GM21447 (cell line): ENCODE measurements around the gene DMPK.
"Not testable (repeated sequence)": the region's sequence is repeated elsewhere in the genome, so short reads cannot be mapped to it uniquely, and the experiment has no call there.

ENCODE experiments used
- ATAC-seq: cut with Tn5 transposase; IDR thresholded peaks from one replicate; pipeline ENCODE4 v1.9.1; 2021; ENCODE audit not compliant: unreplicated experiment

DMPK gene

GRCh38 chr19:45815481-45816216 lies 33.4 kb upstream of the DMPK start:
- ATAC-seq = no peak

- no peak for ATAC-seq
These were observed 32.7 kb upstream of the DMPK start, which contains the start of gene RSPH6A for GRCh38 chr19:45814851-45815480. Gene RSPH6A, minus strand, starts transcription at chr19:45815308. Its CDS starts 132 bp downstream, at chr19:45815176.

GRCh38 chr19:45814166-45814780 lies 32.0 kb upstream of the DMPK start:
- ATAC-seq = no peak

- ATAC-seq = no peak
These were observed 30.0 kb upstream of the DMPK start for GRCh38 chr19:45812297-45812696.

- no peak for ATAC-seq
These were observed 27.4 kb upstream of the DMPK start for GRCh38 chr19:45809643-45810159.

- no peak for ATAC-seq
These were observed 23.4 kb upstream of the DMPK start for GRCh38 chr19:45805719-45806118.

GRCh38 chr19:45804959-45805230 lies 22.6 kb upstream of the DMPK start:
- no peak for ATAC-seq

- ATAC-seq = no peak
These were observed 22.1 kb upstream of the DMPK start for GRCh38 chr19:45804140-45804958.

- ATAC-seq = no peak
These were observed 19.4 kb upstream of the DMPK start for GRCh38 chr19:45801603-45802175.

- ATAC-seq = no peak
These were observed 17.8 kb upstream of the DMPK start for GRCh38 chr19:45800070-45800553.

- not testable (repeated sequence) for ATAC-seq
These were observed 17.3 kb upstream of the DMPK start for GRCh38 chr19:45799541-45799940.

GRCh38 chr19:45798995-45799517 lies 16.8 kb upstream of the DMPK start:
- no peak for ATAC-seq

- ATAC-seq = no peak
These were observed 12.3 kb upstream of the DMPK start for GRCh38 chr19:45794627-45795026.

- ATAC-seq = no peak
These were observed 11.6 kb upstream of the DMPK start for GRCh38 chr19:45793876-45794275.

GRCh38 chr19:45793178-45793564 lies 10.9 kb upstream of the DMPK start:
- ATAC-seq = no peak

GRCh38 chr19:45792470-45793177 lies 10.3 kb upstream of the DMPK start, which contains the start of gene DMWD:
Gene DMWD, minus strand, starts transcription at chr19:45792845. Its CDS starts 89 bp downstream, at chr19:45792756.
- ATAC-seq = peak; percentile 90

GRCh38 chr19:45791744-45792469 lies 9.6 kb upstream of the DMPK start:
- peak; percentile 19 for ATAC-seq

- ATAC-seq = no peak
These were observed 8.7 kb upstream of the DMPK start for GRCh38 chr19:45790942-45791341.
